ENCODE data around the gene MTHFSD.

GRCh38 chr16:86497551-86498021, 57.4 kb downstream of the MTHFSD start:
- TF ChIP-seq EP300 (conservative IDR thresholded peaks at IDR 0.05; ENCODE audit: poor library complexity, severe bottlenecking) (no peak), SMC3 (conservative IDR thresholded peaks at IDR 0.05; ENCODE audit: poor library complexity) (no peak), CTCF (IDR thresholded peaks at IDR 0.05; ENCODE audit: poor library complexity, severe bottlenecking) (no peak), TAF1 (IDR thresholded peaks at IDR 0.05; ENCODE audit: low read depth) (no peak), EZH2 (IDR thresholded peaks at IDR 0.05; ENCODE audit: borderline replicate concordance, insufficient read depth, low read length, poor library complexity, severe bottlenecking) (peak; percentile 97), REST (IDR thresholded peaks at IDR 0.05; ENCODE audit: borderline replicate concordance) (no peak), POLR2AphosphoS5 (IDR thresholded peaks at IDR 0.05) (no peak), RAD21 (conservative IDR thresholded peaks at IDR 0.05) (no peak), MXI1 (conservative IDR thresholded peaks at IDR 0.05; ENCODE audit: poor library complexity, severe bottlenecking) (no peak)
